Measurements from ENCODE around the gene LGALS4.
"Not testable (repeated sequence)": the region's sequence is repeated elsewhere in the genome, so short reads cannot be mapped to it uniquely, and the experiment has no call there.

The LGALS4 gene

DNA sequence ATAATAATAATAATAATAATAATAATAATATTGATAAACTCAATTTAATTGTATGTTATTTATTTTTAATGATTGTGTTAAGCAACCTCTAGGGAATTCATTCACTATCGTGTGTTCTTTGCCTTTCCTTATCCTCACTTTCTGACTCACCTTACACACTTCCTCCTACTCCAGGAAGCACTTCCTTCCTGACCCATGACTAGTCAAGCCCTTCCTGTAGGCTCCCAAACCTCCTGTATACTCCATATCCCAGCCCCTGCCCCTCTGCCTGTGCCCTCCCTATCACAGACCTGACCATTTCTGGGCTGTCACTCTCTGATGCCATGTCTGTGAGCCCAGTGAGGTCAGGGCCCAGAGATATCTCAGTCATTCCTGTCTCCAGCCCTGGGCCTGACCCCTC, 7.6 kb downstream of the LGALS4 start:
- in situ Hi-C loops (cut with HindIII; ENCODE audit: low pct_ligation_motif_present, low pct_unique_long_range_greater_than_20kb, low sequenced_read_pairs), result no loop called here
- DNase-seq, result no peak

DNA sequence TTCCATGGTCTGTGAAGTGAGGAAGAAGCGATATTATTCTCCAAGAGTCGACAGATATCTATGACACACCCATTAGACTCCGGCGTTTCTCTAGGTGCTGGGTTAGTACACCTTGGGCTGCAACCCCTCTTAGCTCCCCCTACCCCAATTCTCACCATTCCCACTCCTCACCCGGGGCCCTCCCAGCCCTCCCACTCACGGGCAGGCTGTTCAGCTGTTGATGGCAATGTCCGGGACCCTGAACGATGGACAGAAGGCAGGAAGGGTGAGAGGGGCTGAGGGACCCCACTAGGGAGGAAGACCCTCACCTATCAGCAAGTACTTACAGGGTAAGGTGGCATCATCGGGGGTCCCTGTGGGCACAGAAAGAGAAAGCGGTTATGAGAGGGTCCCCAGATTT, 9.2 kb downstream of the LGALS4 start:
- in situ Hi-C loops (cut with HindIII; ENCODE audit: low pct_ligation_motif_present, low pct_unique_long_range_greater_than_20kb, low sequenced_read_pairs), result no loop called here
- no peak for DNase-seq

DNA sequence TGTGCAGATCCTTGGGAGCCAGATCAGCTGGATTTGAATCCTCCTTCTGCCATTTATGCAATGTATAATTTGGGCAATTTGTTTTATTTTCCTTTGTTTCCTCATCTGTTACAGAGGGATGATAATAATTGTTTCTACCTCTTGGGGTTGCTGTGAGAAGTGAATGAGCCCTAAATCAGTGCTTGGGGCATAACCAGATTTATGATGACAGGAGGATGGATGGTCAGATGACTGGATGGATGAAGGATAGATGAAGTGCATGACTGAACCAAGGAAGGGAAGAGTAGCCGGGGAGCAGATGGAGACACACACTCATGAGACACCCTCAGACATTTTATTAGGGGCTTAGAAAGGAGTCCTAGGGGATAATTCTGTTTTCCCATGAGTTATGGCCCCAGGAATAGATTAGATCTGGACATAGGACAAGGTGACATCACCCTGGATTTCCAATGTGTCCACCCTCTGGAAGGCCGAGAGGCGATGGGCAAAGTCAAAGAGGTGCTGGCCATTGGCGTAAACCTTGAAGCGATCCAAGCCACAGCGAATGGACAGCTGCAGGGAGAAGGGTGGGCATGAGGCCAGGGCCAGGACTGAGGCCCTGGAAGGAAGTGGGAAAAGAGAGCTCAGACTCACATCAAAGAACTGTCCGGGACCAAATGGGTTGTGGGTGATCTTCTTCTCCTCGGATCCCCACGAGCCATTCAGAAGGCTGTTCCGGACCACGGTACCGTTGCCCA, 11.2 kb downstream of the LGALS4 start:
- in situ Hi-C loops (cut with HindIII; ENCODE audit: low pct_ligation_motif_present, low pct_unique_long_range_greater_than_20kb, low sequenced_read_pairs), result no loop called here
- DNase-seq, result no peak

DNA sequence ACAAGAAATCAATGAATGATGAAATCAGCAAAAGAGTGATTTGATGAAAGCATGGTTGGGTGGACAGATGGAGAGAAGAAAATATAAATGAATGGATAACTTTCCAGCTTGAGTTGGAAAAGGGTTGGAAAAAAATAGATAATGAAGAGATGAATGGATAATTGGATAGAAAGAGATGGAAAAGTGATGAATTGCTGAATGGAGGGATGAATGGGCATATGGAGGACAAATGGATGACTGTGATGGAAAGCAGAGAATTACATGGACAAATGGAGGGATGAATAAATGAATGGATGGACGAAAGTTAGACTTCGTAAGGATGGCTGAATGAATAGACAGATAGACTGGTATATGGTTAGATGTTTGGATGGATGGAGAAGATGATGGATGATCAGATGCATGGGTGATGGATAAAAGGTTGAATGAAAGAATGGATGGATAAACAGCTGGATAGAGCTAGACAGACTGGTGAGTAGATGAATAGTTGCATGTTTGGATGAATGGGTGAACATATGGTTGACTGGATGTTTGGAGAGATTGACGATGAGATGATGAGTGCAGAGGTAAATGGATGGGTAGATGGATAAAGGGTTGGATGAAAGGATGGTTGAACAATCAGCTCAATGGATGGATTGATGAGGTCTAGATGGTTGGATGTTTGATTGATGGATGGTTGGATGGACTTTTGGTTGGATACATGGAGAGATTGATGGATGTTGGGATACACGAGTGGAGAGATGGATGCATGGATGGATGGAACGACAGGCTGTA, 12.0 kb downstream of the LGALS4 start:
- in situ Hi-C loops (cut with HindIII; ENCODE audit: low pct_ligation_motif_present, low pct_unique_long_range_greater_than_20kb, low sequenced_read_pairs), result no loop called here
- no peak for DNase-seq

DNA sequence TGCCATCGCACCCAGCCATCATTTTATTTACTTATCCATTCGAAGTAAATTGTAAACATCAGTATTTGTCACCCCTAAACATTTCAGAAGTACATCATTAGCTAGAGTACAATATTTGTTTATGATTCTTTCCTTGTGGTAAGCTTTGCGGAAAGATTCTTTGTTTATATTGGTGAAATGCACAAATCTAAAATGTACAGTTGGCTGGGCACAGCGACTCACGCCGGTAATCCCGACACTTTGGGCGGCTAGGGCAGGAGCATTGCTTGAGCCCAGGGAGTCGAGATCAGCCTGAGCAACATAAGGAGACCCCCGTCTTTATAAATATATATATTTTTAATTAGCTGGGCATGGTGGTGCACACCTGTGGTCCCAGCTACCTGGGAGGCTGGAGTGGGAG, 13.6 kb downstream of the LGALS4 start:
- DNase-seq, result no peak
- in situ Hi-C loops (cut with HindIII; ENCODE audit: low pct_ligation_motif_present, low pct_unique_long_range_greater_than_20kb, low sequenced_read_pairs), result no loop called here

DNA sequence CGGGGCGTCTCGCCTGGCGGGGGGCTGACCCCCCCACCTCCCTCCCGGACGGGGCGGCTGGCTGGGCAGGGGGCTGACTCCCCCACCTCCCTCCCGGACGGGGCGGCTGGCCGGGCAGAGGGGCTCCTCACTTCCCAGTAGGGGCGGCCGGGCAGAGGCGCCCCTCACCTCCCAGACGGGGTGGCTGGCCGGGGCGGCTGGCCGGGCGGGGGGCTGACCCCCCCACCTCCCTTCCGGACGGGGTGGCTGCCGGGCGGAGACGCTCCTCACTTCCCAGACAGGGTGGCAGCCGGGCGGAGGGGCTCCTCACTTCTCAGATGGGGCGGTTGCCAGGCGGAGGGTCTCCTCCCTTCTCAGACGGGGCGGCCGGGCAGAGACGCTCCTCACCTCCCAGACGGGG, 15.0 kb downstream of the LGALS4 start:
- DNase-seq; in situ Hi-C loops (cut with HindIII; ENCODE audit: low pct_ligation_motif_present, low pct_unique_long_range_greater_than_20kb, low sequenced_read_pairs): not testable (repeated sequence)

DNA sequence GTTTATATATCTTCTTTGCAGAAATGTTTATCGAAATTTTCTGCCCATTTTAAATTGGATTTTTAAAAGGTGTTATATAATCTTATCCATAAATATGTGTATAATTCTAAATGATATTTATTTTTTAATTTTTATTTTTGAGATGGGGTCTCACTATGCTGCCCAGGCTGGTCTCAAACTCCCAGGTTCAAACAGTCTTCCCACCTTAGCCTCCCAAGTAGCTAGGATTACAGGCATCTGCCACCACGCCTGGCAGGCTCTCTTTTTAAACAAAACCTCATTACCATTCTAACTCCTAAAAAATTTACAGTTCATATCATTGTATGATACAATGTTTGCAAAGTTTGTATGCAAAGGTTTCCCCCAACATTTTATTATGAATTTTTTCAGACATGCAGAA, 16.6 kb downstream of the LGALS4 start:
- in situ Hi-C loops (cut with HindIII; ENCODE audit: low pct_ligation_motif_present, low pct_unique_long_range_greater_than_20kb, low sequenced_read_pairs), result no loop called here

DNA sequence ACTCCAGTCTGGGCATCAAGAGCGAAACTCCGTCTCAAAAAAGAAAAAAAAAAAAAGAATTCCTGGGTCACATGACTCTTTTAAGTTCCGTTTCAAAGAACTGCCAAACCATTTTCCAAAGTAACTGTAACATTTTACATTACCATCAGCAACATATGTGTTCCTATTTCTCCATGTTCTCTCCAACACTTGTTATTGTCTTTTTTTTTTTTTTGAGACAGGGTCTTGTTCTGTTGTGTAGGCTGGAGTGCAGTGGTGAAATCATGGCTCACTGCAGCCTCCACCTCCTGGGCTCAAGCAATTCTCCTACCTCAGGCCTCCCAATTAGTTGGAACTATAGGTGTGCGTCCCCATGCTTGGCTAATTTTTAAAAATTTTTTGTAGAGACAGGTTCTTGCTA, 17.2 kb downstream of the LGALS4 start:
- no peak for DNase-seq
- in situ Hi-C loops (cut with HindIII; ENCODE audit: low pct_ligation_motif_present, low pct_unique_long_range_greater_than_20kb, low sequenced_read_pairs), result no loop called here

More for the DNA sequence above, 16.6 kb downstream of the LGALS4 start:
- DNase-seq, result no peak

DNA sequence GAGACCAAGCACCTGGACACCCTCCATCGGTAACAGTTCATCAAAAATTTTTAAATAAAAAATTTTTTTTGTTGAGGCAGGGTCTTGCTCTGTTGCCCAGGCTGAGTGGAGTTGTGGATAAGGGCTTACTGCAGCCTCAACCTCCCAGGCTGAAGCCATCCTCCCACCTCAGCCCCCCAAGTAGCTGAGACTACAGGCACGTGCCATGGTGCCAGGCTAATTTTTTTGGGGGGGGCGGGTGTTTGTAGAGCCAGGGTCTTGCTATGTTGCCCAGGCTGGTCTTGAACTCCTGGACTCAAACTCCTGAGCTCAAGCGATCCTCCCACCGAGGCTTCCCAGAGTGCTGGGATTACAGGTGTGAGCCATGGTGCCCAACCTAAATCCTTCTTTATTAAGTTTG, 19.1 kb downstream of the LGALS4 start:
- DNase-seq, result no peak
- in situ Hi-C loops (cut with HindIII; ENCODE audit: low pct_ligation_motif_present, low pct_unique_long_range_greater_than_20kb, low sequenced_read_pairs), result no loop called here

DNA sequence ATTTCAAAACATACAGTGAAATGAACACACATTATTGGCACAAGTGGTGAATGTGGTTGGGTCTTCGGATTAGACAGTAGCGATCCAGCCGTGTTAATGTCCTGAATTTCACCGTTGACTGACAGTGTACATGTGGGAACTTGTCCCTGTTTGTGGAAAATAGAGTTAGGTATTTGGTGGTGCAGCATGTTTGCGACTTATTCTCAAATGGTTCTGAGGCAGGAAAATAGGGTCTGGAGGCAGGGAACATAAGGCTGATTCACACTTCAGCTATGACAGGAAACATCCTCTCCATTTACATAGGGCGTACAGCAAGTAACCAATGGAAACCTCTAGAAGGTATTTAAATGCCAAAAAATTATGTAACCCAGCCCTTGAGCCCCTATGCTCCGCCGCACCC, 19.6 kb downstream of the LGALS4 start:
- in situ Hi-C loops (cut with HindIII; ENCODE audit: low pct_ligation_motif_present, low pct_unique_long_range_greater_than_20kb, low sequenced_read_pairs), result no loop called here
- DNase-seq, result no peak

DNA sequence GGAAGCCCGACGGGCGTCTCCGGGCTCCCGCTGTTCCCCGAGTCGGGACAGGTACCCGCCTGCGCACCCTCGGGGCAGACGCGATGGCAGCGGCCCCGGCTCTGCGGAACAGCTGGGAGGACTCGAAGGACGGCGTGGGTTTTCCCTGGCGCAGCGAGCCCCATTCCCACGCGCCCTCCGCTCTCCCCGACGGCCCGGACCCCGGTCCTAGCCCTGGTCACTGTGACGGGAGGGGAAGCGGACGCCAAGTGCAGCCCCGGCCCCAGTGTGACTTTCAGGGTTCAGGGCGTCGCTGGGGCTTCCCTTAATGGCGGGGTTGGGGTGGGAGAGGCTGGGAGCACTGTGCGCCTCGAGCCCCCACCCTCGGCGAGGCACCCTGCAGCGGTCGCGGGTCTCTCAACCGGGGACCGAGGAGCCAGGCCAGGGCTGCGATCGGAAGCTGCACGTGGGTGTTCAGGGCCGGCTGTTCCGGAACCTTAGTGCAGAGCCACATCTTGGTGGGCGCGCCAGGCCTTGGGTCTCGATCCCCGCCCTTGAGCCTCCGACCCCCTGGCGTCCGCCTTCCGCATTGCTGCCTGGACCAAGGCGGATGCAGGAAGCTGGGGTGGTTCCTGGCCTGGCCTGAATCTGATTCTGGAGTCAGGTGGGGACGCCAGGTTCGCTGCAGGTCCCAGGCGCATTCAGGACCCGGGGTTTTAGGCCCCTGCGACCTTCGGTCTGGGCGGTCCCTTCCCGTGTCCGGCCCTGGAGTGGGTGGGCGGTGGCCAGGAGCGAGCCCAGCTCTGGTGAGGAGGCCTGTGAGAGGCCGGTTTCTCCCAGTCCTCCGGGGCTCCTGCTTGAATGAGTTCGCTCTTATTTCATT, 20.3 kb downstream of the LGALS4 start:
- DNase-seq, result no peak
- in situ Hi-C loops (cut with HindIII; ENCODE audit: low pct_ligation_motif_present, low pct_unique_long_range_greater_than_20kb, low sequenced_read_pairs), result no loop called here

DNA sequence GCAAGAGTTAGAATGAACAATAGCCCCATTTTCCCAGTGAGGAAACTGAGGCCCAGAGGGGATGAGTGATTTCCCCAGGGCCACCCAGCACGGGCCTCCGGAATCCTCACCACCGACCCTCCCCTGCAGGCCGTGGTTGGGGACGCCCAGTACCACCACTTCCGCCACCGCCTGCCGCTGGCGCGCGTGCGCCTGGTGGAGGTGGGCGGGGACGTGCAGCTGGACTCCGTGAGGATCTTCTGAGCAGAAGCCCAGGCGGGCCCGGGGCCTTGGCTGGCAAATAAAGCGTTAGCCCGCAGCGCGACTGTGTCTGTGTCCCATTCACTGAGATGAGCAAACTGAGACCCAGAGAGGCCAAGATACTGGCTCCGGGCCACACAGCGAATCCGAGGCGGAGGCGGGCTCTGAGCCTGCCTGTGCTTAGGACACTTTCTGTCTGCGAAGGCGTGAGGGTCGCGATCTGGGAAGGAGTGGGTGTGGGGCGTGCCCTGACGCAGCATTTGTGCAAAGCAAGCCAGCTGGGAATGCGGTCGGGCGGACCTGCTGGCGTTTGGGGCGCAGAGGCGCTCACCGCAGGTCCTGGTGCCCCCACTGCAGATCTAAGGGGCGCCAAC, 21.2 kb downstream of the LGALS4 start:
- DNase-seq; in situ Hi-C loops (cut with HindIII; ENCODE audit: low pct_ligation_motif_present, low pct_unique_long_range_greater_than_20kb, low sequenced_read_pairs): not testable (repeated sequence)

DNA sequence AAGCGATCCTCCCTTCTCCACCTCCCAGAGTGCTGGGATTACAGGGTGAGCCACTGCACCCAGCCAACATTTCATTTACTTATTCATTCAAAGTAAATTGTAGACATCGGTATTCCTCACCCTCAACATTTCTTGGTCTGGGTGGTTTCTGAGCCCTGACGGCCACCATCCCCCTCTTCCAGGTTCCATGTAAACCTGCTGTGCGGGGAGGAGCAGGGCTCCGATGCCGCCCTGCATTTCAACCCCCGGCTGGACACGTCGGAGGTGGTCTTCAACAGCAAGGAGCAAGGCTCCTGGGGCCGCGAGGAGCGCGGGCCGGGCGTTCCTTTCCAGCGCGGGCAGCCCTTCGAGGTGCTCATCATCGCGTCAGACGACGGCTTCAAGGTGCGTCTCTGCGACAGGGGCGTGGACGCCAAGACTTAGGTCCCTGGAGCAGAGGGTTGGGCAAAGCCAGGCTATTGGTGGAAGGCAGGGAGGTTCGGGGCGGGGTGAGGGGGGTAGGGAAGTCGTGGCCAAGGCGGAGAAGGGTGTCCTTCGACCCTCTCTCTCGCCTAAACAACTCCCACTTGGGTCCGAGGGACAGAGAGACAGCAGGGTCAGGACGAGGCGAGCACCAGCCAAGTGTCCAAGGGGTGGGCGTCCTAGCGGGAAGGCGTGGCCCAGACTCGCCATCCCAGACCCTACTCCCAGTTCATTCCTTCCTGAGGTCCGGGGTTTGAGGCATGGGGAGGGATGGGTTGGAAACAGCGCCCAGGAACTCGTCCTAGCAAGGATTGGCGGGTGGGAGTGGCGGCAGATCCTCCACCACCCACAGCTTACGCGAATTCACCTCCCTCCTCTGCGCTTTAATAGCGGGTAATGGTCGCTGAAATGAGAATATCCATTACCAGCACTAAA, 22.0 kb downstream of the LGALS4 start:
- in situ Hi-C loops (cut with HindIII; ENCODE audit: low pct_ligation_motif_present, low pct_unique_long_range_greater_than_20kb, low sequenced_read_pairs), result not testable (repeated sequence)

DNA sequence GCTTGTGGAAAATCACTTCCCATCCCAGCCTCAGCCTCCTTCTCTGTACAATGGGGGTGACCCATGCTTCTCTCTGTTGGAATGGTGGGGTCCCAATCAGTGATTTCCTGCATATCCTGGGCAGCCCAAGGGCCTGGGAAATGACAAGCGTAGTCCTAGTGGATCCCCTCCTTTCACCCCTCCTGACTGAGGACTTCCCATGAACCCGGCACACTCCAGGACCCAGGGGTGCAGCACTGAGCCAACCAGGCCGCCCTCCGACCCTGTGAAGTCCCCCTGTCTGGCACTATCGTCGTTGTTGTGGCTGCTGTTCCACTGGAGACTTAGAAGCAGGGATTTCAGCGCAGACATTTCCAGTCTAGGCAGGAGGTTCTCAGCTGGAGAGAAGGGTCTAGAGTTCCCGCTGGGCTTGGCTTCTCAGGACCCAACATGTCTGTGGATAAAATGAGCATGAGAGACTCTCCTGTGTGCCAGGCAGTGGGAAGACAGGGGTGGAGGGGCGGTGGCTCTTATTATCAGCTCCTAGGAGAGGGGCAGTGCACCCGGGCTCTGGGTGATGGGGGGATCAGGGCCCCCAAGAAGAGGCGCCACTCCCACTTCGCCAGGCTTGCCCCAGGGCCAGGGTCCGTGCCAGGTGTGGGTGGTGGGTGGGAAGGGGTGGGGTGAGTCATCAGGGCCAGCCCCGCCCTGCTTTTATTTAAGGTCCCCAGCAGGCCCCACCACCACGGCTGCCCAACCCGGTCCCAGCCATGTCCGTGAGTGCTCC, 24.1 kb downstream of the LGALS4 start, which contains the start of gene LGALS7B:
Gene LGALS7B (plus strand): TSS at position 723 of the 766 bp plus-strand sequence. CDS start 27 bp downstream, at position 750.
- DNase-seq, result no peak

More for the DNA sequence above, 22.0 kb downstream of the LGALS4 start:
- not testable (repeated sequence) for DNase-seq

DNA sequence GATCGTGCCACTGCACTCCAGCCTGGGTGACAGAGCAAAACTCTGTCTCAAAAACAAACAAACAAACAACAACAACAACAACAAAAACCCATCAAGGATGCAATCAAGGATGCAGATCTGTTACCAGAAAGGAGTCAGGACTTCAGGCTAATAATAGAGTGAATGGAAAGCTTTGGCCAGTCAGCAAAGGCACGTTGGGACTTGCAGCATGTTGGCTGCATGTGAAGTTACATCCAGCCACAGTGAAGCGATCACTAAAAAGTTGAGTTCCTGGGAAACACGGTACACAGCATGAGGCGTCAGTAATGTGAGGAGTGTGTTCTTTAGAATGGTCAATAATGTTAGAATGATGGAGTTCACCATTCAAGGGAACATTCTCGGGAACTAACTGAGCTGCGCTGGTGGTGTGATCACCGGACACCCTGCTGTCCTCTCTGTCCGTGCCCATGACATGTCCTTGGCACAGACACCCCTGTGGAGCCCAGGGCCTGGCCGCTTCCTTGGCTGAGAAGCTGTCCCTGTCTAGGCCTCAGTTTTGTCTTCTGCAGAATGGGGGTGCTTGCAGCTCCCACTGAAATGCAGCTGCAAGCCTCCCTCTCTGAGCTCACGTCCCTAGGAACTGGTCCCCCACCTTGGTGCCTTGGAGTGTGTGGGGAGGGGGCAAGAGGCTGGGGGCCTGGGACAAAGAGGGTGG, 26.0 kb downstream of the LGALS4 start:
- in situ Hi-C loops (cut with HindIII; ENCODE audit: low pct_ligation_motif_present, low pct_unique_long_range_greater_than_20kb, low sequenced_read_pairs), result no loop called here

More for the DNA sequence above, 24.1 kb downstream of the LGALS4 start, which contains the start of gene LGALS7B:
- in situ Hi-C loops (cut with HindIII; ENCODE audit: low pct_ligation_motif_present, low pct_unique_long_range_greater_than_20kb, low sequenced_read_pairs), result no loop called here

DNA sequence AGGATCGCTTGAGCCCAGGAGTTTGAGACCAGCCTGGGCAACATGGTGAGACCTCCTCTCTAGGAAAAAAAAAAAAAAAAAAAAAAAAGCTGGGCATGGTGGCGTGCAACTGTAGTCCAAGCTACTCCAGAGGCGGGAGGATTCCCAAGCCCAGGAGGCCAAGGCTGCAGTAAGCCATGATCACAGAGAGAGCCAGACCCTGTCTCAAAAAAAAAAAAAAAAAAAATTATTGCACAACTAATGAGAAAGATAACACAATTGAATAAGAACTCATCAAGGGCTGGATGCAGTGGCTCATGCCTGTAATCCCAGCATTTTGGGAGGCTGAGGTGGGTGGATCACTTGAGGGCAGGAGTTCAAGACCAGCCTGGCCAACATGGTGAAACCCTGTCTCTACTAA, 26.7 kb downstream of the LGALS4 start:
- DNase-seq; in situ Hi-C loops (cut with HindIII; ENCODE audit: low pct_ligation_motif_present, low pct_unique_long_range_greater_than_20kb, low sequenced_read_pairs): not testable (repeated sequence)

More for the DNA sequence above, 26.0 kb downstream of the LGALS4 start:
- no peak for DNase-seq

All from ACHN (cell line).